ENCODE results near the gene CEP97.

GRCh38 chr3:101813817-101814440, 89.5 kb downstream of the CEP97 start:
- no peak for TF ChIP-seq POLR2A (IDR thresholded peaks at IDR 0.05; ENCODE audit: low read length)
- no peak for TF ChIP-seq GATA1 (IDR thresholded peaks at IDR 0.05; ENCODE audit: low read depth, low read length)
